NCI-H2081 treated with DMSO at 0.1 percent for 48 hours (cell line): ENCODE data around the gene NPHP4.

Experiments
- DNase-seq: peaks from one replicate; lab custom pipeline; 2025; lab: John Stamatoyannopoulos, UW

The NPHP4 gene

GRCh38 chr1:5891736-5892135, 100.5 kb downstream of the NPHP4 start:
- no peak for DNase-seq

- no peak for DNase-seq
These were observed 101.1 kb downstream of the NPHP4 start for GRCh38 chr1:5891137-5891536.

GRCh38 chr1:5890346-5891106, 101.7 kb downstream of the NPHP4 start:
- no peak for DNase-seq

- DNase-seq: no peak
These were observed 102.3 kb downstream of the NPHP4 start for GRCh38 chr1:5889901-5890300.

GRCh38 chr1:5889462-5889861, 102.8 kb downstream of the NPHP4 start:
- no peak for DNase-seq

GRCh38 chr1:5888606-5889211, 103.5 kb downstream of the NPHP4 start:
- DNase-seq: no peak

GRCh38 chr1:5887971-5888361, 104.3 kb downstream of the NPHP4 start:
- no peak for DNase-seq

GRCh38 chr1:5887349-5887970, 104.8 kb downstream of the NPHP4 start:
- DNase-seq: no peak

GRCh38 chr1:5886541-5887348, 105.5 kb downstream of the NPHP4 start:
- no peak for DNase-seq

GRCh38 chr1:5886140-5886483, 106.1 kb downstream of the NPHP4 start:
- no peak for DNase-seq

GRCh38 chr1:5885471-5886139, 106.6 kb downstream of the NPHP4 start:
- no peak for DNase-seq

GRCh38 chr1:5884110-5884509, 108.1 kb downstream of the NPHP4 start:
- no peak for DNase-seq

GRCh38 chr1:5883129-5884048, 108.8 kb downstream of the NPHP4 start:
- no peak for DNase-seq

GRCh38 chr1:5882367-5883128, 109.7 kb downstream of the NPHP4 start:
- DNase-seq: no peak

GRCh38 chr1:5881526-5882222, 110.6 kb downstream of the NPHP4 start:
- DNase-seq: no peak

GRCh38 chr1:5880630-5881405, 111.4 kb downstream of the NPHP4 start:
- DNase-seq: no peak

- DNase-seq: no peak
These were observed 112.8 kb downstream of the NPHP4 start for GRCh38 chr1:5879421-5879820.

GRCh38 chr1:5878971-5879370, 113.3 kb downstream of the NPHP4 start:
- no peak for DNase-seq
